Measurements from ENCODE around the gene OLFML1.
A peak's percentile ranks its signal among the peaks of the same experiment; 100 is the strongest.

OLFML1 gene

DNA sequence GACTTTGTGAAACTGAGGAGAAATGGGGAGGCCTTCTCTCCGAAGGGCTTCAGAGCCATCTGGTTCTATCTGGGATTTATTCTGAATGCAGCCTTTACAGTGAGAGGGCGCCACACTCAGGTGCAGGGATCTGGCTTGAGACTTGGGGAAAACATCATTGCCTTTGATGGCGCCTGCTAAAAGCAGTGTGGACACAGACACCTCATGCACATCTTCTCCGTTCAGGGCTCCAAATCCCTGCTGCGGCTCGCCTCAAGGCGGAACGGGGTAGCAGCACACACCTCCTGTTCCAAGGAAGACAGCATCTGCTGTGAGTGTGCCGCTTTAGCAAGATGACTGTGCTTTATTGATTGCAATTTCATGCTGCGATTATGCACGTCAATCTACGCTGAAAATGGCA is 37.1 kb upstream of the OLFML1 start:
- Histone ChIP-seq H3K27ac (ENCODE audit: low read length) (no peak overlapping the region), H3K4me2 (ENCODE audit: low read length) (no peak overlapping the region), H2AFZ (ENCODE audit: low read depth, low read length) (no peak overlapping the region), H4K20me1 (ENCODE audit: insufficient read depth, low read length) (no peaks in the 10 kb centered on the region), H3K9me3 (ENCODE audit: insufficient read depth, low read length) (no peaks in the 10 kb centered on the region), H3K36me3 (replicated peaks; ENCODE audit: low read depth, low read length) (no peaks in the 10 kb centered on the region), H3K4me1 (ENCODE audit: low read length) (no peaks in the 10 kb centered on the region), H3K9ac (ENCODE audit: low read length) (no peak overlapping the region), H3K79me2 (ENCODE audit: low read length) (no peaks in the 10 kb centered on the region), H3K4me3 (ENCODE audit: low read length) (no peak overlapping the region), H3K27me3 (ENCODE audit: low read depth, low read length) (no peaks in the 10 kb centered on the region)
- TF ChIP-seq EZH2phosphoT487 (IDR thresholded peaks at IDR 0.05; ENCODE audit: low read depth) (no peak), CTCF (IDR thresholded peaks at IDR 0.05; ENCODE audit: low read depth, low read length) (peak; percentile 33)

DNA sequence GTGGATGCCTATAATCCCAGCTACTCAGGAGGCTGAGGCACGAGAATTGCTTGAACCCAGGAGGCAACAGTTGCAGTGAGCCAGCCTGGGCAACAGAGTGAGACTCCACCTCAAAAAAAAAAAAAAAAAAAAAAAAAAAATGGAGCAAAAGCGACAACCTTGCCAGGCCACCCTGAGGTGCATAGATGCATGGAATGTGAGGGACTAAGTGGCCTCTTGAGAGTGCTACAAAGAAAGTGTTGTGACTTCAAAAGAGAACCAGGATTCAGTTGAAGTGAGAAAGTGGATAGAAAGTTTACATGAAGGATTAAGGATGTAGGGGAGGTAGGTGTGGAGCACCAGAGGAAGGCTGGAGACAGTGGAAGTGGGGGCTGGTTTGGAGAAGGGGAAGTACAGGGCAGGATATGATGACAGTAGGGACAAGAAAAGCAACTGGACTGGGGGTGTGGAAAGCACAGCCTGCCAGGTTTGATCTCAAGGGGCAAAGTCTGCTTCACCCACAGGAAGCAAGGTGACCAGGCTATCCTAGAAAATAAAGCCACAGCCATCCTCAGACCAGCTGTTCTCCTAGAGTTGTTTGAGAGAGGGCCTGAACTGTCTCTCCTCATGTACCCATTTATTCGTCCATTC is 36.0 kb upstream of the OLFML1 start:
- no peak overlapping the region for H3K9ac ChIP-seq (ENCODE audit: low read length)
- no peaks in the 10 kb centered on the region for H3K9me3 ChIP-seq (ENCODE audit: insufficient read depth, low read length)
- H3K27ac ChIP-seq (ENCODE audit: low read length): no peak overlapping the region
- H3K4me3 ChIP-seq (ENCODE audit: low read length): no peak overlapping the region
- H3K36me3 ChIP-seq (replicated peaks; ENCODE audit: low read depth, low read length): no peaks in the 10 kb centered on the region
- TF ChIP-seq EZH2phosphoT487 (IDR thresholded peaks at IDR 0.05; ENCODE audit: low read depth) (no peak), CTCF (IDR thresholded peaks at IDR 0.05; ENCODE audit: low read depth, low read length) (no peak)
- no peaks in the 10 kb centered on the region for H3K4me1 ChIP-seq (ENCODE audit: low read length)
- H4K20me1 ChIP-seq (ENCODE audit: insufficient read depth, low read length): no peaks in the 10 kb centered on the region
- no peak overlapping the region for H2AFZ ChIP-seq (ENCODE audit: low read depth, low read length)
- no peaks in the 10 kb centered on the region for H3K27me3 ChIP-seq (ENCODE audit: low read depth, low read length)
- no peak overlapping the region for H3K4me2 ChIP-seq (ENCODE audit: low read length)
- H3K79me2 ChIP-seq (ENCODE audit: low read length): no peaks in the 10 kb centered on the region

DNA sequence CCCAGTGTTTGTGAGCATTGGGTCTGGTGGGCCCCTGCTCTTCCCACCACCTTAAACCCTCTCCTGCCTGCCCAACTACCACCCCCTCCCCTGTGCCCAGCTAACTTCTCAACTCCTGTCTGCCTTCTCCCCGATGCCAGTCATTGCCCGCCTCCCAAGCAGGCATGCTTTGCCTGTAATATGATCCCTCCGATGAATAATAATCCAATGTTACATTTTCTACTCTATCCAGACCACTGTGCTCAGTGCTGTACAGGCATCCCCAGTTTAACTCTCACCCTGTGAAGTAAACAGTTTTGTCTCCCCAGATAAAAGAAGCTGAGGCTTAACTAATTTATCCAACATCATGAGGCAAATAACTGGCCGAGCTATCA is 35.5 kb upstream of the OLFML1 start:
- H3K4me1 ChIP-seq (ENCODE audit: low read length): no peaks in the 10 kb centered on the region
- no peaks in the 10 kb centered on the region for H3K36me3 ChIP-seq (replicated peaks; ENCODE audit: low read depth, low read length)
- no peaks in the 10 kb centered on the region for H3K9me3 ChIP-seq (ENCODE audit: insufficient read depth, low read length)
- H3K27ac ChIP-seq (ENCODE audit: low read length): no peak overlapping the region
- no peak overlapping the region for H3K4me2 ChIP-seq (ENCODE audit: low read length)
- no peak overlapping the region for H2AFZ ChIP-seq (ENCODE audit: low read depth, low read length)
- H3K27me3 ChIP-seq (ENCODE audit: low read depth, low read length): no peaks in the 10 kb centered on the region
- H3K79me2 ChIP-seq (ENCODE audit: low read length): no peaks in the 10 kb centered on the region
- no peaks in the 10 kb centered on the region for H4K20me1 ChIP-seq (ENCODE audit: insufficient read depth, low read length)
- H3K4me3 ChIP-seq (ENCODE audit: low read length): no peak overlapping the region
- no peak for TF ChIP-seq CTCF (IDR thresholded peaks at IDR 0.05; ENCODE audit: low read depth, low read length)
- TF ChIP-seq EZH2phosphoT487 (IDR thresholded peaks at IDR 0.05; ENCODE audit: low read depth): no peak
- no peak overlapping the region for H3K9ac ChIP-seq (ENCODE audit: low read length)

DNA sequence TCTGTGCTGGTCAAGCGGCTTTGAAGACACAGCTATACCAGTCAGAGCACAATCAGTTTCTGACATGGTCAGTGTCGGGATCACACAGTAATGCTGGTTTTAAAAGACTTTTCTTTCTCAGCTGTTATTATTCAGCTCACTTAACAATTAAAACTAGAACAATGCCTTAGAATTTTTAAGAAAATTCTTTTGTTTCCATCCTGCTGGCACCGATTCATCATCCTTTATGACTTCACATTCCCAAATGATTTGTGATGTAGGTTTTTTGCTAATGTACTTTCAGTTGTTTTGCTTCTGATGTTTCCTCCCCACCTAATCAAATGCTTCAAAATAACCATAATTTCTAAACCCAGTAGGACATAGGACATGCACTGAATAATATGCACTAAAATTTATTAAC is 34.5 kb upstream of the OLFML1 start:
- Histone ChIP-seq H3K27ac (ENCODE audit: low read length) (no peak overlapping the region), H3K4me3 (ENCODE audit: low read length) (no peak overlapping the region), H2AFZ (ENCODE audit: low read depth, low read length) (no peak overlapping the region), H3K79me2 (ENCODE audit: low read length) (no peaks in the 10 kb centered on the region), H4K20me1 (ENCODE audit: insufficient read depth, low read length) (no peaks in the 10 kb centered on the region), H3K9ac (ENCODE audit: low read length) (no peak overlapping the region), H3K9me3 (ENCODE audit: insufficient read depth, low read length) (no peaks in the 10 kb centered on the region), H3K36me3 (replicated peaks; ENCODE audit: low read depth, low read length) (no peaks in the 10 kb centered on the region), H3K4me1 (ENCODE audit: low read length) (no peaks in the 10 kb centered on the region), H3K27me3 (ENCODE audit: low read depth, low read length) (no peaks in the 10 kb centered on the region), H3K4me2 (ENCODE audit: low read length) (no peak overlapping the region)
- TF ChIP-seq EZH2phosphoT487 (IDR thresholded peaks at IDR 0.05; ENCODE audit: low read depth) (no peak), CTCF (IDR thresholded peaks at IDR 0.05; ENCODE audit: low read depth, low read length) (no peak)

All from OCI-LY3 (cell line).